ENCODE data around the gene MTHFSD.

Gene MTHFSD

GRCh38 chr16:86572041-86572521 is 17.0 kb upstream of the MTHFSD start:
- H3K27ac ChIP-seq: no peak overlapping the region
- no peak for TF ChIP-seq ZFX (IDR thresholded peaks at IDR 0.05)
- TF ChIP-seq, protein P1, sequence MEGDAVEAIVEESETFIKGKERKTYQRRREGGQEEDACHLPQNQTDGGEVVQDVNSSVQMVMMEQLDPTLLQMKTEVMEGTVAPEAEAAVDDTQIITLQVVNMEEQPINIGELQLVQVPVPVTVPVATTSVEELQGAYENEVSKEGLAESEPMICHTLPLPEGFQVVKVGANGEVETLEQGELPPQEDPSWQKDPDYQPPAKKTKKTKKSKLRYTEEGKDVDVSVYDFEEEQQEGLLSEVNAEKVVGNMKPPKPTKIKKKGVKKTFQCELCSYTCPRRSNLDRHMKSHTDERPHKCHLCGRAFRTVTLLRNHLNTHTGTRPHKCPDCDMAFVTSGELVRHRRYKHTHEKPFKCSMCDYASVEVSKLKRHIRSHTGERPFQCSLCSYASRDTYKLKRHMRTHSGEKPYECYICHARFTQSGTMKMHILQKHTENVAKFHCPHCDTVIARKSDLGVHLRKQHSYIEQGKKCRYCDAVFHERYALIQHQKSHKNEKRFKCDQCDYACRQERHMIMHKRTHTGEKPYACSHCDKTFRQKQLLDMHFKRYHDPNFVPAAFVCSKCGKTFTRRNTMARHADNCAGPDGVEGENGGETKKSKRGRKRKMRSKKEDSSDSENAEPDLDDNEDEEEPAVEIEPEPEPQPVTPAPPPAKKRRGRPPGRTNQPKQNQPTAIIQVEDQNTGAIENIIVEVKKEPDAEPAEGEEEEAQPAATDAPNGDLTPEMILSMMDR (conservative IDR thresholded peaks at IDR 0.05): no peak

DNA sequence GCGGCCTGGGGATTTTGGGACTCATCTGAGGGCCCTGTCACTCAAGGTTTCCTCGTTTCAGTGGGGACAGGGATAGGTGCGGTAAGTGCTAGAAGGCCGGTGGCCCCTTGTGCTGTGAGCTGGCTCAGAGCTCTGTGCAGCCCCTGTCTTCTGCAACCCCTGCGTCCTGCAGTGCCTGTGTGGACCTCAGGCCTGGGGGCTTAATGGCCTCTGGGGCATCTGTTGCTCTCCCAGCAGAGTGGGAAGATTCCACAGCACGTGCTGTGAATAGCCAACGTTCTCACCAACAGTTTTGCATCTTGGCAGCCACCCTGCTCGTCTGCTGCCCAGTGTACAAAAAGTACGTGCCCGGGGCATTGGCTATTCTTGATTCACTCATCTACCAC is 16.5 kb upstream of the MTHFSD start:
- H3K27ac ChIP-seq: no peak overlapping the region
- TF ChIP-seq, protein P1 (conservative IDR thresholded peaks at IDR 0.05): no peak
- no peak for TF ChIP-seq ZFX (IDR thresholded peaks at IDR 0.05)

DNA sequence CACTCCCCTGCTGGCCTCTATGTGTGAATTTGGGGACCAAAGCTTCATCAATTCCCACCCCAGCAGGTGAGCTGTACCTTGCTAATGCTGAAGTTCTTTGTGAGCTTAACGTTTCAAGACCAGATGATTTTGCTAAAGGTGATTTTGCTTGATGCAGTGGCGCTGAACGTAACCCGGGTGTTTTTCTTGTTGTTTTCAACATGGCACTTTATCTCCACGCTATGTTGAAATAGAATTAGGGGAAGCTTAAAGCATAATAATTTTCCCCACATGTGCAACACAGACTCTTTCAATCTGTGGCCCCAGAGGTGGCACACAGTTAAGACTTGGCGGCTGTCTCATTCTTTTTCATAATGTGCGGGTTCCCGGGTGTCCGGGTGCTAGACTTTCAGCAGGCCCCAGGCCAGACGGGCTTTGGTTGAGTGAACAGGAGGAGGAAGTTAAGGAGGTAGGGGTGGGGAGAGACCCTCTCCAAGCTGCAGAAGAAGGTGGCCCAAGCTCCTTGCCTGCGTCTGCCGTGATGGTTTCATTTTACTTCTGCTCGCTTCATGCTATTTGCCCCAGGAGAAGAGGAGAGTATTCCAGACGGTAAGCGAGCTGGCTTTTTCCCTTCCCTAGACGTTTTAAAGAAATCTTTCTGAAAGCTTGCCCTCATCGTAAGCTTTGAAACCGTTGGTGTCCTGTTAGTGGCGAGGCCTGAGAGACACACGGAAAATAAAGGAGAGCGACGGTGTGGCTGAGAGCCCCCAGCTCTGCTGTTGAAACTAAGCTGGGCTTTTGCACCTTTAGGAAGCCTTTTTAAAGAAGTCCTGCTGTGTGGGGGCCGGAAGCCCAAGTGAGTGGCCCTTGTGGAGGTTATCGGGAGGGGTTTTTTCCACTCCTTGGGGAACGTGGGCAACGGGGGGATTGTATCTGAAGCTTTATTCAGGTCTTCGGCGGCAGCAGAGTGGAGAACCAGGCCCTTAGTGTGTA is 15.8 kb upstream of the MTHFSD start:
- no peak overlapping the region for H3K27ac ChIP-seq
- TF ChIP-seq, protein P1 (conservative IDR thresholded peaks at IDR 0.05): no peak
- TF ChIP-seq ZFX (IDR thresholded peaks at IDR 0.05): no peak

- no peak overlapping the region for H3K27ac ChIP-seq
- TF ChIP-seq, protein P1 (conservative IDR thresholded peaks at IDR 0.05): no peak
- TF ChIP-seq ZFX (IDR thresholded peaks at IDR 0.05): no peak
These were observed 14.8 kb upstream of the MTHFSD start for GRCh38 chr16:86569701-86570447.

DNA sequence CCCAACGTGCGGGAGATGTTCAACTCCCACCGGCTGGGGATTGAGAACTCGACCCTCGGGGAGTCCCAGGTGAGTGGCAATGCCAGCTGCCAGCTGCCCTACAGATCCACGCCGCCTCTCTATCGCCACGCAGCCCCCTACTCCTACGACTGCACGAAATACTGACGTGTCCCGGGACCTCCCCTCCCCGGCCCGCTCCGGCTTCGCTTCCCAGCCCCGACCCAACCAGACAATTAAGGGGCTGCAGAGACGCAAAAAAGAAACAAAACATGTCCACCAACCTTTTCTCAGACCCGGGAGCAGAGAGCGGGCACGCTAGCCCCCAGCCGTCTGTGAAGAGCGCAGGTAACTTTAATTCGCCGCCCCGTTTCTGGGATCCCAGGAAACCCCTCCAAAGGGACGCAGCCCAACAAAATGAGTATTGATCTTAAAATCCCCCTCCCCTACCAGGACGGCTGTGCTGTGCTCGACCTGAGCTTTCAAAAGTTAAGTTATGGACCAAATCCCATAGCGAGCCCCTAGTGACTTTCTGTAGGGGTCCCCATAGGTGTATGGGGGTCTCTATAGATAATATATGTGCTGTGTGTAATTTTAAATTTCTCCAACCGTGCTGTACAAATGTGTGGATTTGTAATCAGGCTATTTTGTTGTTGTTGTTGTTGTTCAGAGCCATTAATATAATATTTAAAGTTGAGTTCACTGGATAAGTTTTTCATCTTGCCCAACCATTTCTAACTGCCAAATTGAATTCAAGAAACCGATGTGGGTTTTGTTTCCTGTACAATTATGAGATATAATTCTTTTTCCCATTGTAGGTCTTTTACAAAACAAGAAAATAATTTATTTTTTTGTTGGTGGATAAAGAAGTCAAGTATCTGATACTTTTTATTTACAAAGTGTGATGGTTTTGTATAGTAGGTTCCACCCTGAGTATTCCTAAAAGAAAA is 13.9 kb upstream of the MTHFSD start:
- no peak overlapping the region for H3K27ac ChIP-seq
- no peak for TF ChIP-seq ZFX (IDR thresholded peaks at IDR 0.05)
- TF ChIP-seq, protein P1 (conservative IDR thresholded peaks at IDR 0.05): no peak

- no peak overlapping the region for H3K27ac ChIP-seq
- TF ChIP-seq ZFX (IDR thresholded peaks at IDR 0.05): no peak
- TF ChIP-seq, protein P1 (conservative IDR thresholded peaks at IDR 0.05): no peak
These were observed 12.9 kb upstream of the MTHFSD start for GRCh38 chr16:86567701-86568581.
